ENCODE results near the gene UGT1A10. TPM values are rescaled to one million over a fixed set of nuclear protein-coding genes. Genes with fewer than 3 reads are reported as not detected.
"Not testable (repeated sequence)": the region's sequence is repeated elsewhere in the genome, so short reads cannot be mapped to it uniquely, and the experiment has no call there.

Gene UGT1A10
- total and polyA plus RNA-seq, 2 donors (not counting 1 experiment from before 2014, with no cell fraction given): not detected

DNA sequence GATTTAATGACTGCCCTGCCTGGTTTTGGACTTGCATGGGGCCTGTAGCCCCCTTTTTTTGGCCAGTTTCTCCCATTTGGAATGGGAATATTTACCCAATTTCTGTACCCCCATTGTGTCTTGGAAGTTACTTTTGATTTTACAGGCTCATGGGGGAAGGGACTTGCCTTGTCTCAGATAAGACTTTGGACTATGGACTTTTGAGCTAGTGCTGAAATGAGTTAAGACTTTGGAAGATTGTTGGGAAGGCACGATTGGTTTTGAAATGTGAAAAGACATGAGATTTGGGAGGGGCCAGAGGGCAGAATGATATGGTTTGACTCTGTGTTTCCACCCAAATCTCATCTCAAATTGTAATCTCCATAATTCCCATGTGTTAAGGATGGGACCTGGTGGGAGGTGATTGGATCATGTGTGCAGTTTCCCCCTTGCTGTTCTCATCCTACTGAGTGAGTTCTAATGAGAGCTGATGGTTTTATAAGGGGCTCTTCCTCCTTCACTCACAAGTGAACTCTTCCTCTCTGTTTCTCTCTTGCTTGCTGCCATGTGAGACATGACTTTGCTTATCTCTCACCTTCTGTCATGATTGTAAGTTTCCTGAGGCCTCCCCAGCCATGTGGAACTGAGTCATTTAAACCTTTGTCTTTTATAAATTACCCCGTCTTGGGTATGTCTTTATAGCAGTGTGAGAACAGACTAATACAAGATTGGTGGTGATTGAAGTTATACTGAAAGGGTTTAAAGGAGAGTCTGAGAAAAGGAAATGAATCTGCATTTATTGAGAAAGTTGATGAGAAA lies 115.2 kb downstream of the UGT1A10 start:
- H3K79me2 ChIP-seq (ENCODE audit: control insufficient read depth, insufficient read depth, low read length); ATAC-seq (ENCODE audit: low read depth); POLR2A ChIA-PET: not testable (repeated sequence)

DNA sequence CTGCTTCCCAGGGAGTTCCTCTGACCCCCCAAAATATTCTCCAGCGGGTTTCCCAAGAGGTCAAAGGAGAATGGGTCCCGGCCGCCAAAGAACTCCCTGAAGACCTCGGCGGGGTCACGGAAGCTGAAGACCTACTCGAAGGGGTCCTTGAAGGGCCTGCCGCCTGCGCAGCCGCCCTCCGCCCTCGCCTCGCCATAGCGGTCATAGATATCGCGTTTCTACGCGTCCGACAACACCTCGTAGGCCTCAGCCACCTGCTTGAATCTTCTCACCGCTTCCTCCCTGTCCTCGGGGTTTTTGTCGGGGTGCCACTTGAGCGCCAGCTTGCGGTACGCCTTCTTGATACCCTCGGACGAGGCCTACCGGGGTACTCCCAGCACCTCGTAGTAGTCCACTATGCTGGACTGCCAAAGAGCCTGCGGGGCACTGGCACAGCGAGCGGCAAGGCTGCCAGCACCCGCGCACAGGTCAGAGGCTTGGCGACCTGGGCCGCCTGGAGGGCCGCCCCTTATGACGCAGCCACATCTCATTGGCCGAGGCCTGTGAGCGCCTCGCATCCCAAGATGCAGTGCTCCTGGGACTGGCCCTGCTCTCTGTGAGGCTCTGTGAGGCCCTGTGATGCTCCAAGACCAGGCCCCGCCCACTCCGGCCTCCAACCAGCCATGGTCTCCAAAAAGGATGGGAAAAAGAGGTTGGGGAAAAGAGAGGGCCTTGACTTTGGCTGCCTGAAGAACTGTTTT lies 118.8 kb downstream of the UGT1A10 start:
- Histone ChIP-seq H2AFZ (ENCODE audit: insufficient read depth, low read depth, low read length, poor library complexity, severe bottlenecking) (no peak overlapping the region), H3K4me3 (ENCODE audit: control extremely low read depth in 1 of 5, extremely low read depth in 1 of 5, insufficient read depth in 1 of 5, low read depth in 2 of 5, low read length in 4 of 5) (no peak overlapping the region), H3K36me3 (replicated peaks in 1 of 2; ENCODE audit: control extremely low read depth in 1 of 2, control insufficient read depth in 1 of 2, extremely low read depth in 1 of 2, insufficient read depth in 2 of 2, low read length in 1 of 2) (no peaks in the 10 kb centered on the region), H3K27me3 (replicated peaks in 1 of 4; ENCODE audit: control extremely low read depth in 1 of 4, control insufficient read depth in 3 of 4, insufficient read depth in 4 of 4, low read length in 3 of 4) (no peaks in the 10 kb centered on the region), H3K27ac (ENCODE audit: low read length in 2 of 2) (no peak overlapping the region), H3K9me3 (ENCODE audit: control extremely low read depth in 1 of 3, control insufficient read depth in 2 of 3, insufficient read depth in 1 of 3, low read length in 2 of 3) (peaks cover 1 to 16% (median 8%) of the 10 kb centered on the region in 3 donors), H3K79me2 (ENCODE audit: control insufficient read depth, insufficient read depth, low read length) (no peaks in the 10 kb centered on the region), H3K4me2 (replicated peaks; ENCODE audit: low read depth, low read length, poor library complexity, severe bottlenecking) (no peak overlapping the region), H3K4me1 (ENCODE audit: control insufficient read depth in 2 of 2, insufficient read depth in 2 of 2, low read length in 2 of 2) (no peaks in the 10 kb centered on the region), H4K20me1 (ENCODE audit: control insufficient read depth, insufficient read depth, low read length, poor library complexity, severe bottlenecking) (no peaks in the 10 kb centered on the region), H3K9ac (ENCODE audit: low read length) (no peak overlapping the region)
- WGBS (ENCODE audit: insufficient coverage): 94% methylated on average over 40 of the region's 44 CpGs
- Mint-ChIP-seq H3K9me3 (ENCODE audit: insufficient read depth) (no peaks in the 10 kb centered on the region), H3K4me3 (no peak overlapping the region), H3K4me1 (no peaks in the 10 kb centered on the region), H3K27ac (no peak overlapping the region), H3K27me3 (peaks cover 15% of the 10 kb centered on the region)
- POLR2A ChIA-PET: no interaction called here
- DNase-seq (no peak), ATAC-seq (ENCODE audit: low read depth) (no peak)
- CTCF ChIA-PET: no interaction called here
- intact Hi-C loops (cut with micrococcal nuclease): no loop called here
- TF ChIP-seq EZH2 (IDR thresholded peaks at IDR 0.05; ENCODE audit: borderline replicate concordance, insufficient read depth, low read depth, low read length, poor library complexity, severe bottlenecking): no peak
- TF ChIP-seq, protein P1, sequence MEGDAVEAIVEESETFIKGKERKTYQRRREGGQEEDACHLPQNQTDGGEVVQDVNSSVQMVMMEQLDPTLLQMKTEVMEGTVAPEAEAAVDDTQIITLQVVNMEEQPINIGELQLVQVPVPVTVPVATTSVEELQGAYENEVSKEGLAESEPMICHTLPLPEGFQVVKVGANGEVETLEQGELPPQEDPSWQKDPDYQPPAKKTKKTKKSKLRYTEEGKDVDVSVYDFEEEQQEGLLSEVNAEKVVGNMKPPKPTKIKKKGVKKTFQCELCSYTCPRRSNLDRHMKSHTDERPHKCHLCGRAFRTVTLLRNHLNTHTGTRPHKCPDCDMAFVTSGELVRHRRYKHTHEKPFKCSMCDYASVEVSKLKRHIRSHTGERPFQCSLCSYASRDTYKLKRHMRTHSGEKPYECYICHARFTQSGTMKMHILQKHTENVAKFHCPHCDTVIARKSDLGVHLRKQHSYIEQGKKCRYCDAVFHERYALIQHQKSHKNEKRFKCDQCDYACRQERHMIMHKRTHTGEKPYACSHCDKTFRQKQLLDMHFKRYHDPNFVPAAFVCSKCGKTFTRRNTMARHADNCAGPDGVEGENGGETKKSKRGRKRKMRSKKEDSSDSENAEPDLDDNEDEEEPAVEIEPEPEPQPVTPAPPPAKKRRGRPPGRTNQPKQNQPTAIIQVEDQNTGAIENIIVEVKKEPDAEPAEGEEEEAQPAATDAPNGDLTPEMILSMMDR (IDR thresholded peaks at IDR 0.05): no peak

More for the DNA sequence above, 115.2 kb downstream of the UGT1A10 start:
- H3K4me2 ChIP-seq (replicated peaks; ENCODE audit: low read depth, low read length, poor library complexity, severe bottlenecking); H3K4me3 Mint-ChIP-seq; H3K4me1 ChIP-seq (ENCODE audit: control insufficient read depth in 2 of 2, insufficient read depth in 2 of 2, low read length in 2 of 2); H4K20me1 ChIP-seq (ENCODE audit: control insufficient read depth, insufficient read depth, low read length, poor library complexity, severe bottlenecking); H2AFZ ChIP-seq (ENCODE audit: insufficient read depth, low read depth, low read length, poor library complexity, severe bottlenecking); H3K36me3 ChIP-seq (replicated peaks in 1 of 2; ENCODE audit: control extremely low read depth in 1 of 2, control insufficient read depth in 1 of 2, extremely low read depth in 1 of 2, insufficient read depth in 2 of 2, low read length in 1 of 2); H3K9ac ChIP-seq (ENCODE audit: low read length); H3K4me1 Mint-ChIP-seq; intact Hi-C loops (cut with micrococcal nuclease); H3K4me3 ChIP-seq (ENCODE audit: control extremely low read depth in 1 of 5, extremely low read depth in 1 of 5, insufficient read depth in 1 of 5, low read depth in 2 of 5, low read length in 4 of 5); H3K27ac ChIP-seq (ENCODE audit: low read length in 2 of 2); H3K27ac Mint-ChIP-seq; H3K9me3 Mint-ChIP-seq (ENCODE audit: insufficient read depth); DNase-seq; H3K27me3 ChIP-seq (replicated peaks in 1 of 4; ENCODE audit: control extremely low read depth in 1 of 4, control insufficient read depth in 3 of 4, insufficient read depth in 4 of 4, low read length in 3 of 4): not testable (repeated sequence)
- H3K27me3 Mint-ChIP-seq: peaks cover 35% of the 10 kb centered on the region
- CTCF ChIA-PET: interaction anchor here (0.9 kb wide), 1 partner anchor 12 kb away, joined by 3 read pairs; no protein-coding TSS in a partner anchor
- H3K9me3 ChIP-seq (ENCODE audit: control extremely low read depth in 1 of 3, control insufficient read depth in 2 of 3, insufficient read depth in 1 of 3, low read length in 2 of 3): peaks cover 1 to 16% (median 8%) of the 10 kb centered on the region in 3 donors
- no CpG with 5 or more reads among the region's 2 CpGs for WGBS (ENCODE audit: insufficient coverage)
